Mesenchymal stem cell (in vitro differentiated cells and primary cell): ENCODE data around the gene KIF5A.
"Not testable (repeated sequence)": the region's sequence is repeated elsewhere in the genome, so short reads cannot be mapped to it uniquely, and the experiment has no call there.

ENCODE experiments used
- DNase-seq: peaks from one replicate; pipeline ENCODE4 v3.0.0-alpha.2; 2013
- H2AFZ ChIP-seq: one replicate; pipeline ENCODE4 v1.6.1; 2013; ENCODE audit warnings: low read depth, mild to moderate bottlenecking, control low read depth, inconsistent platforms, low read length, moderate library complexity
- H2AK5ac ChIP-seq: 2 replicates; pipeline ENCODE4 v1.6.1; 2013; ENCODE audit warnings: low read length, moderate library complexity, mild to moderate bottlenecking, inconsistent platforms; ENCODE audit not compliant: severe bottlenecking
- H2BK120ac ChIP-seq: one replicate; pipeline ENCODE4 v1.6.1; 2013; ENCODE audit warnings: low read depth, mild to moderate bottlenecking, inconsistent platforms, low read length, moderate library complexity
- H2BK12ac ChIP-seq, 2 experiments: one replicate each; pipeline ENCODE4 v1.6.1; 2013; ENCODE audit warnings: inconsistent platforms in 2 of 2, low read length in 2 of 2, mild to moderate bottlenecking in 2 of 2, moderate library complexity in 2 of 2, control low read depth in 1 of 2
- H2BK15ac ChIP-seq: one replicate; pipeline ENCODE4 v1.6.1; 2013; ENCODE audit warnings: mild to moderate bottlenecking, low read depth, inconsistent platforms; ENCODE audit not compliant: poor library complexity, severe bottlenecking
- H2BK5ac ChIP-seq: 2 replicates; pipeline ENCODE4 v1.6.1; 2013; ENCODE audit warnings: low read depth, mild to moderate bottlenecking, low read length, control low read depth, inconsistent platforms; ENCODE audit not compliant: poor library complexity, severe bottlenecking
- H3K14ac ChIP-seq, 2 experiments: one replicate each; pipeline ENCODE4 v1.6.1; 2013; ENCODE audit warnings: inconsistent platforms in 2 of 2, low read length in 2 of 2, control low read depth in 1 of 2, mild to moderate bottlenecking in 1 of 2, moderate library complexity in 1 of 2
- H3K18ac ChIP-seq, 2 experiments: one replicate each; pipeline ENCODE4 v1.6.1; 2013; ENCODE audit warnings: inconsistent platforms in 2 of 2, low read length in 2 of 2, control low read depth in 1 of 2, low read depth in 1 of 2, mild to moderate bottlenecking in 1 of 2
- H3K23ac ChIP-seq, 2 experiments: one replicate each; pipeline ENCODE4 v1.6.1; 2013; ENCODE audit warnings: inconsistent platforms in 2 of 2, low read length in 2 of 2, mild to moderate bottlenecking in 2 of 2, moderate library complexity in 2 of 2, control low read depth in 1 of 2
- H3K27ac ChIP-seq: 2 replicates; pipeline ENCODE4 v1.5.1; 2013; ENCODE audit warnings: mild to moderate bottlenecking, moderate library complexity, low read length, control low read depth, inconsistent platforms; ENCODE audit not compliant: poor library complexity, severe bottlenecking
- H3K27me3 ChIP-seq, 2 experiments: 2 replicates each; pipeline versions ENCODE4 v1.6.1 to v1.7.0; 2013; ENCODE audit warnings: low read length in 2 of 2, mild to moderate bottlenecking in 2 of 2, moderate library complexity in 2 of 2, control low read depth in 1 of 2, inconsistent platforms in 1 of 2; ENCODE audit not compliant: control insufficient read depth in 1 of 2, insufficient read depth in 1 of 2
- H3K36me3 ChIP-seq, 2 experiments: 2 replicates each; pipeline versions ENCODE4 v1.6.1 to v1.7.0; 2013; ENCODE audit warnings: low read length in 2 of 2, control low read depth in 1 of 2, inconsistent platforms in 1 of 2, low read depth in 1 of 2, mild to moderate bottlenecking in 1 of 2; ENCODE audit not compliant: insufficient read depth in 2 of 2, control insufficient read depth in 1 of 2
- H3K4ac ChIP-seq, 2 experiments: one replicate each; pipeline ENCODE4 v1.6.1; 2013; ENCODE audit warnings: inconsistent platforms in 2 of 2, low read length in 2 of 2, mild to moderate bottlenecking in 2 of 2, moderate library complexity in 2 of 2, control low read depth in 1 of 2, low read depth in 1 of 2
- H3K4me1 ChIP-seq: 2 replicates; pipeline ENCODE4 v1.6.1; 2013; ENCODE audit warnings: low read depth, low read length, control low read depth; ENCODE audit not compliant: control insufficient read depth, insufficient read depth
- H3K4me2 ChIP-seq: 2 replicates; pipeline ENCODE4 v1.6.1; 2013; ENCODE audit warnings: low read length, mild to moderate bottlenecking, inconsistent platforms; ENCODE audit not compliant: poor library complexity, severe bottlenecking
- H3K4me3 ChIP-seq, 2 experiments: 2 replicates each; pipeline versions ENCODE4 v1.5.1 to v1.7.0; 2013; ENCODE audit warnings: low read length in 2 of 2, mild to moderate bottlenecking in 2 of 2, control low read depth in 1 of 2, low read depth in 1 of 2; ENCODE audit not compliant: insufficient read depth in 1 of 2
- H3K79me1 ChIP-seq: replicated peaks from 2 replicates; pipeline ENCODE4 v1.6.1; 2013; ENCODE audit warnings: mild to moderate bottlenecking, control low read depth, low read length, inconsistent platforms; ENCODE audit not compliant: poor library complexity, severe bottlenecking
- H3K9ac ChIP-seq: 2 replicates; pipeline ENCODE4 v1.7.0; 2013; ENCODE audit warnings: mild to moderate bottlenecking, low read length, moderate library complexity
- H3K9me3 ChIP-seq: 2 replicates; pipeline ENCODE4 v1.7.0; 2013; ENCODE audit warnings: mild to moderate bottlenecking, low read length; ENCODE audit not compliant: control insufficient read depth
- H4K8ac ChIP-seq: one replicate; pipeline ENCODE4 v1.6.1; 2013; ENCODE audit warnings: inconsistent platforms, mild to moderate bottlenecking, low read length, moderate library complexity
- H4K91ac ChIP-seq: one replicate; pipeline ENCODE4 v1.6.1; 2013; ENCODE audit warnings: mild to moderate bottlenecking, low read length, inconsistent platforms
- WGBS: methylation state at CpG from one replicate; pipeline ENCODE4 v1.1.7; 2013; ENCODE audit warnings: mixed read lengths; 5-methylcytosine and 5-hydroxymethylcytosine counted together

The KIF5A gene

DNA sequence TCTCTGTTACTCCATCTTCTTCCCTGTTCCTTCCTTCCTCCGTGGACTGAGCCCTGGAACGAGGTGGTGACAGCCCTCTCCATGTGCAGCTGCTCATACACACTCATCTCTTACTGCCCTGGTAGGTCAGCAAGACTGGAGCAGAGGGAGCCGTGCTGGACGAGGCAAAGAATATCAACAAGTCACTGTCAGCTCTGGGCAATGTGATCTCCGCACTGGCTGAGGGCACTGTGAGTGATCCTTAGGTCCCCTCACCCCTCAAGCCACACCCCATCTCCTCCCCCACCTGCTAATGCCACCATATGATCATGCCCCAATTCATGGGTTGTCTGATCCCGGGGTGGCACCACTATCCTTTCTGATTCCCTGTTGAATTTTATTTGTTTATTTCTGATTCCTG is 19.0 kb downstream of the KIF5A start:
- Histone ChIP-seq H2BK12ac (no peak overlapping the region), H2BK5ac (no peak overlapping the region), H3K9ac (no peak overlapping the region), H3K4me2 (no peak overlapping the region), H2AFZ (no peak overlapping the region), H3K4me3 (no peak overlapping the region), H4K8ac (no peak overlapping the region), H3K36me3 (peaks cover 0 to 23% of the 10 kb centered on the region in 2 experiments), H3K23ac (no peak overlapping the region), H2AK5ac (no peak overlapping the region), H2BK15ac (no peak overlapping the region), H3K9me3 (peaks cover 2% of the 10 kb centered on the region), H3K18ac (no peak overlapping the region), H2BK120ac (no peak overlapping the region), H3K27ac (no peak overlapping the region), H4K91ac (no peak overlapping the region), H3K14ac (no peak overlapping the region), H3K4ac (no peak overlapping the region), H3K79me1 (no peaks in the 10 kb centered on the region), H3K27me3 (peaks cover 18 to 35% of the 10 kb centered on the region in 2 experiments), H3K4me1 (no peaks in the 10 kb centered on the region)
- DNase-seq = no peak
- 80% methylated on average over 6 of the region's 6 CpGs for WGBS

DNA sequence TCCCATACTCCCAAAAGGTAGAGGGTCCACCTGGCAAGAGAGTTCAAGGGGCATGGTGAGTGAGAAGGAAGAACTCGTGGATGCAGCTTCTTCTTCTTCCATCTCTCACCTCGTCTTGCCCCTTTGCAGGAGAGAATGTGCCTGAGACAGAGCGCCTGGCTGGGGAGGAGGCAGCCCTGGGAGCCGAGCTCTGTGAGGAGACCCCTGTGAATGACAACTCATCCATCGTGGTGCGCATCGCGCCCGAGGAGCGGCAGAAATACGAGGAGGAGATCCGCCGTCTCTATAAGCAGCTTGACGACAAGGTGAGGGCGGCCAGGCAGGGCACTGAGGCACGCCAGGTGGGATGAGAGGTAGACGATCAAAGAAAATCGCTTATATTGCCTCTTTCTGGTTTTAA is 20.0 kb downstream of the KIF5A start:
- no peaks in the 10 kb centered on the region for H3K79me1 ChIP-seq
- WGBS = 91% methylated on average over 17 of the region's 18 CpGs

DNA sequence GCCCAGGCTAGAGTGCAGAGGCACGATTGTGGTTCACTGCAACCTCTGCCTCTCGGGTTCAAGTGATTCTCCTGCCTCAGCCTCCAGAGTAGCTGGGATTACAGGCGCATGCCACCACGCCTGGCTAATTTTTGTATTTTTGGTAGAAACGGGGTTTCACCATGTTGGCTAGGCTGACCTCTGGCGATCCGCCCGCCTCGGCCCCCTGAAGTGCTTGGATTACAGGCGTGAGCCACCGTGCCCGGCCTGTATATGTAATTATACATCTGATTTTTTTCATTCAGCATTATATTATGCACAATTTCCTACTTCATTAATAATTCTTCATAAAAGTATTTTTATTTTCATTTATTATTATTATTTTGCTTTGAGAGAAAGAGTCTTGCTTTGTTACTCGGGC is 20.6 kb downstream of the KIF5A start:
- H3K14ac ChIP-seq = not testable (repeated sequence)
- 86% methylated on average over 5 of the region's 13 CpGs for WGBS

More for the DNA sequence above, 20.0 kb downstream of the KIF5A start:
- Histone ChIP-seq H3K4me1 (no peaks in the 10 kb centered on the region), H3K4ac (no peak overlapping the region), H4K8ac (no peak overlapping the region), H2BK15ac (no peak overlapping the region), H3K14ac (no peak overlapping the region), H3K27me3 (peaks cover 10 to 27% of the 10 kb centered on the region in 2 experiments), H3K27ac (no peak overlapping the region), H3K4me3 (no peak overlapping the region), H2AFZ (no peak overlapping the region), H3K4me2 (no peak overlapping the region), H3K9ac (no peak overlapping the region), H2BK12ac (no peak overlapping the region), H4K91ac (no peak overlapping the region), H2AK5ac (no peak overlapping the region), H3K23ac (no peak overlapping the region), H3K9me3 (no peaks in the 10 kb centered on the region), H2BK5ac (no peak overlapping the region), H3K18ac (no peak overlapping the region), H2BK120ac (no peak overlapping the region), H3K36me3 (peaks cover 0 to 23% of the 10 kb centered on the region in 2 experiments)
- DNase-seq = no peak

DNA sequence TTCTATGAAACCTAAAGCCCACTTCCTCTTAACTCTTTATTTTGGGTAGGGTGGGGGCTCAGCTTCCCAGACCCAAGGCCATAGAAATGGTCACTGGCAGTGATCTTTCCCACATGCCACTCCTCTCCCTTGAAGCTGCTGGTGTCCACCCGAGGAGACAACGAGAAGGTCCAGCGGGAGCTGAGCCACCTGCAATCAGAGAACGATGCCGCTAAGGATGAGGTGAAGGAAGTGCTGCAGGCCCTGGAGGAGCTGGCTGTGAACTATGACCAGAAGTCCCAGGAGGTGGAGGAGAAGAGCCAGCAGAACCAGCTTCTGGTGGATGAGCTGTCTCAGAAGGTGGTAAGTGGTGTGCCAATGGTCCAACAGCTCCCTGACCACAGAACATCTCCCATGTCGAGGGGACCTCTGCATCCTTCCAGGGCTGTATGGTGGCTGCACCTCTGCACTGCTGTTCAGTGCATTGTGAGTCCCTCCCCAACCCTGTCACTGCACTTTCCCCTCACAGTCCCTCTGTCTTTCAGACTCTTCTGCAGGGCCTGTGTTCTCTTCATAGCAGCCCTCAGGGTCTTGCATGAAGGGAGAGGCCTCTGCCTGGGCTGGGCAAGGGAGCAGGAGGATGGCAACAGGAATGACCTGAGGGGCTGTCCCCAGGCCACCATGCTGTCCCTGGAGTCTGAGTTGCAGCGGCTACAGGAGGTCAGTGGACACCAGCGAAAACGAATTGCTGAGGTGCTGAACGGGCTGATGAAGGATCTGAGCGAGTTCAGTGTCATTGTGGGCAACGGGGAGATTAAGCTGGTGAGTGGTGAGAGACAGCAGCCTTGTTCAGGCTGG is 22.3 kb downstream of the KIF5A start:
- H3K27me3 ChIP-seq = peaks cover 8 to 37% of the 10 kb centered on the region in 2 experiments

More for the DNA sequence above, 20.6 kb downstream of the KIF5A start:
- not testable (repeated sequence) for H3K4me1 ChIP-seq, H2BK120ac ChIP-seq, H3K4ac ChIP-seq, H3K79me1 ChIP-seq, H4K8ac ChIP-seq, H3K4me2 ChIP-seq, H3K4me3 ChIP-seq, H3K23ac ChIP-seq, H4K91ac ChIP-seq, H3K9me3 ChIP-seq, H3K18ac ChIP-seq, H3K9ac ChIP-seq, H3K27ac ChIP-seq, DNase-seq, H2BK15ac ChIP-seq, H2BK5ac ChIP-seq, H2AK5ac ChIP-seq, H2AFZ ChIP-seq, H2BK12ac ChIP-seq
- Histone ChIP-seq H3K36me3 (peaks cover 0 to 29% of the 10 kb centered on the region in 2 experiments), H3K27me3 (peaks cover 9 to 31% of the 10 kb centered on the region in 2 experiments)

More for the DNA sequence above, 22.3 kb downstream of the KIF5A start:
- 89% methylated on average over 12 of the region's 12 CpGs for WGBS
- Histone ChIP-seq H3K4me2 (no peak overlapping the region), H3K9ac (no peak overlapping the region), H2AFZ (no peak overlapping the region), H3K18ac (no peak overlapping the region), H2BK120ac (no peak overlapping the region), H3K36me3 (peaks cover 0 to 31% of the 10 kb centered on the region in 2 experiments), H3K23ac (no peak overlapping the region), H2BK15ac (no peak overlapping the region), H3K4me3 (no peak overlapping the region), H3K79me1 (no peaks in the 10 kb centered on the region), H2AK5ac (no peak overlapping the region), H4K91ac (no peak overlapping the region), H2BK5ac (no peak overlapping the region), H2BK12ac (no peak overlapping the region), H3K4ac (no peak overlapping the region), H3K9me3 (no peaks in the 10 kb centered on the region), H3K14ac (no peak overlapping the region), H3K27ac (no peak overlapping the region), H3K4me1 (no peaks in the 10 kb centered on the region), H4K8ac (no peak overlapping the region)
- DNase-seq = no peak
